BLaER1 treated with 17β-estradiol and CSF1 and Interleukin-3, amounts not matched to agents 10 nM and 100 nM (cell line): ENCODE data around the gene CYB561A3.
A peak's percentile ranks its signal among the peaks of the same experiment; 100 is the strongest.

Experiments used
- H3K27ac ChIP-seq, 11 experiments: shearing (Covaris generic); formaldehyde crosslinking; 2 replicates each; pipeline ENCODE4 v1.8.1; 2022
- H3K27me3 ChIP-seq, 11 experiments: shearing (Covaris generic); formaldehyde crosslinking; 2 replicates each; pipeline ENCODE4 v1.8.1; 2022
- H3K36me3 ChIP-seq, 11 experiments: shearing (Covaris generic); formaldehyde crosslinking; 2 replicates each; pipeline ENCODE4 v1.8.1; 2022
- H3K4me1 ChIP-seq, 10 experiments: shearing (Covaris generic); formaldehyde crosslinking; 2 replicates each; pipeline ENCODE4 v1.8.1; 2022
- H3K4me2 ChIP-seq, 11 experiments: shearing (Covaris generic); formaldehyde crosslinking; 2 replicates each; pipeline ENCODE4 v1.8.1; 2022
- H3K4me3 ChIP-seq, 10 experiments: shearing (Covaris generic); formaldehyde crosslinking; 2 replicates each; pipeline ENCODE4 v1.8.1; 2022
- H3K9ac ChIP-seq, 11 experiments: shearing (Covaris generic); formaldehyde crosslinking; 2 replicates each; pipeline ENCODE4 v1.8.1; 2022
- H3K9me3 ChIP-seq, 11 experiments: shearing (Covaris generic); formaldehyde crosslinking; replicated peaks in 1 of 11; 2 replicates each; pipeline ENCODE4 v1.8.1; 2022
- H4K20me1 ChIP-seq, 11 experiments: shearing (Covaris generic); formaldehyde crosslinking; 2 replicates each; pipeline ENCODE4 v1.8.1; 2022
- Cebpa-rat ChIP-seq, 11 experiments: shearing (Covaris generic); IDR thresholded peaks; 2 replicates each; pipeline ENCODE4 v1.8.1; 2022

CYB561A3 gene

GRCh38 chr11:61345954-61346843, 15.5 kb downstream of the CYB561A3 start:
- no peaks in the 10 kb centered on the region for H3K27me3 ChIP-seq
- peaks cover 33 to 74% (median 43%) of the 10 kb centered on the region in 11 experiments for H3K36me3 ChIP-seq
- peak overlapping the region in 6 of 11 experiments; percentile 1 to 62 (median 15); a peak in 6 of 22 replicates for H3K27ac ChIP-seq

GRCh38 chr11:61345170-61345610, 16.5 kb downstream of the CYB561A3 start:
- H3K27ac ChIP-seq, result peak overlapping the region in 6 of 11 experiments; percentile 3 to 62 (median 26); a peak in 5 of 22 replicates

More at GRCh38 chr11:61345954-61346843, 15.5 kb downstream of the CYB561A3 start:
- Histone ChIP-seq H3K9ac (peak overlapping the region in 5 of 11 experiments; percentile 7 to 31 (median 24); a peak in 3 of 22 replicates), H3K4me2 (peak overlapping the region in 5 of 11 experiments; percentile 31 to 79 (median 65); a peak in 11 of 22 replicates), H3K9me3 (no peaks in the 10 kb centered on the region), H3K4me1 (peaks cover 7 to 71% (median 31%) of the 10 kb centered on the region in 10 experiments; a peak in 17 of 20 replicates), H4K20me1 (peaks cover 0 to 7% (median 0%) of the 10 kb centered on the region in 11 experiments; a peak in 1 of 22 replicates), H3K4me3 (no peak overlapping the region)
- TF ChIP-seq Cebpa-rat (IDR thresholded peaks at IDR 0.05), result no peak

GRCh38 chr11:61343792-61344745, 17.6 kb downstream of the CYB561A3 start:
- TF ChIP-seq Cebpa-rat (IDR thresholded peaks at IDR 0.05), result no peak
- Histone ChIP-seq H3K27me3 (no peaks in the 10 kb centered on the region), H3K27ac (peak overlapping the region in 2 of 11 experiments; percentile 25 to 43; a peak in 2 of 22 replicates), H3K36me3 (peaks cover 13 to 60% (median 25%) of the 10 kb centered on the region in 11 experiments), H3K4me2 (no peak overlapping the region), H3K4me1 (peaks cover 7 to 70% (median 33%) of the 10 kb centered on the region in 10 experiments; a peak in 17 of 20 replicates), H3K9ac (peak overlapping the region in 1 of 11 experiments; percentile 7; a peak in 1 of 22 replicates), H3K4me3 (no peak overlapping the region), H3K9me3 (no peaks in the 10 kb centered on the region), H4K20me1 (peaks cover 0 to 7% (median 0%) of the 10 kb centered on the region in 11 experiments; a peak in 1 of 22 replicates)

More at GRCh38 chr11:61345170-61345610, 16.5 kb downstream of the CYB561A3 start:
- TF ChIP-seq Cebpa-rat (IDR thresholded peaks at IDR 0.05), result no peak
- Histone ChIP-seq H3K36me3 (peaks cover 25 to 65% (median 34%) of the 10 kb centered on the region in 11 experiments), H4K20me1 (peaks cover 0 to 7% (median 0%) of the 10 kb centered on the region in 11 experiments; a peak in 1 of 22 replicates), H3K9ac (peak overlapping the region in 4 of 11 experiments; percentile 2 to 30 (median 8); a peak in 4 of 22 replicates), H3K4me1 (peaks cover 7 to 73% (median 31%) of the 10 kb centered on the region in 10 experiments; a peak in 17 of 20 replicates), H3K9me3 (no peaks in the 10 kb centered on the region), H3K4me2 (peak overlapping the region in 2 of 11 experiments; percentile 23 to 79; a peak in 2 of 22 replicates), H3K27me3 (no peaks in the 10 kb centered on the region), H3K4me3 (no peak overlapping the region)

- no peaks in the 10 kb centered on the region for H3K27me3 ChIP-seq
- H3K4me2 ChIP-seq, result peak overlapping the region in 10 of 11 experiments; percentile 15 to 63 (median 54); a peak in 16 of 22 replicates
- peaks cover 0 to 7% (median 0%) of the 10 kb centered on the region in 11 experiments; a peak in 1 of 22 replicates for H4K20me1 ChIP-seq
- peaks cover 0 to 55% (median 11%) of the 10 kb centered on the region in 11 experiments; a peak in 10 of 22 replicates for H3K36me3 ChIP-seq
- H3K27ac ChIP-seq, result peak overlapping the region in 6 of 11 experiments; percentile 25 to 43 (median 41); a peak in 8 of 22 replicates
- peak overlapping the region in 5 of 11 experiments; percentile 15 to 27 (median 18); a peak in 4 of 22 replicates for H3K9ac ChIP-seq
- H3K4me3 ChIP-seq, result no peak overlapping the region
- TF ChIP-seq Cebpa-rat (IDR thresholded peaks at IDR 0.05), result peak in 3 of 11 experiments; percentile 10 to 44 (median 18); a peak in 1 of 22 replicates
- peaks cover 12 to 65% (median 30%) of the 10 kb centered on the region in 10 experiments; a peak in 18 of 20 replicates for H3K4me1 ChIP-seq
- no peaks in the 10 kb centered on the region for H3K9me3 ChIP-seq
Observed at GRCh38 chr11:61342207-61342803, 19.4 kb downstream of the CYB561A3 start.

- no peak overlapping the region for H3K4me3 ChIP-seq
- peaks cover 0 to 49% (median 10%) of the 10 kb centered on the region in 11 experiments; a peak in 9 of 22 replicates for H3K36me3 ChIP-seq
- no peaks in the 10 kb centered on the region for H3K9me3 ChIP-seq
- peak overlapping the region in 9 of 11 experiments; percentile 41 to 63 (median 58); a peak in 15 of 22 replicates for H3K4me2 ChIP-seq
- H4K20me1 ChIP-seq, result peaks cover 0 to 7% (median 0%) of the 10 kb centered on the region in 11 experiments; a peak in 1 of 22 replicates
- TF ChIP-seq Cebpa-rat (IDR thresholded peaks at IDR 0.05), result no peak
- peaks cover 14 to 63% (median 34%) of the 10 kb centered on the region in 10 experiments for H3K4me1 ChIP-seq
- peak overlapping the region in 4 of 11 experiments; percentile 25 to 43 (median 40); a peak in 5 of 22 replicates for H3K27ac ChIP-seq
- peak overlapping the region in 3 of 11 experiments; percentile 15 to 18 (median 16); a peak in 2 of 22 replicates for H3K9ac ChIP-seq
- no peaks in the 10 kb centered on the region for H3K27me3 ChIP-seq
Observed at GRCh38 chr11:61341706-61342105, 20.0 kb downstream of the CYB561A3 start.

GRCh38 chr11:61340979-61341378, 20.7 kb downstream of the CYB561A3 start:
- Histone ChIP-seq H4K20me1 (peaks cover 0 to under 1% (median 0%) of the 10 kb centered on the region in 11 experiments; a peak in 1 of 22 replicates), H3K9ac (no peak overlapping the region), H3K36me3 (peaks cover 0 to 42% (median 10%) of the 10 kb centered on the region in 11 experiments; a peak in 9 of 22 replicates), H3K4me2 (peak overlapping the region in 3 of 11 experiments; percentile 59 to 63 (median 63); a peak in 3 of 22 replicates), H3K4me3 (no peak overlapping the region), H3K27me3 (no peaks in the 10 kb centered on the region), H3K27ac (no peak overlapping the region), H3K4me1 (peaks cover 20 to 63% (median 37%) of the 10 kb centered on the region in 10 experiments), H3K9me3 (no peaks in the 10 kb centered on the region)
- TF ChIP-seq Cebpa-rat (IDR thresholded peaks at IDR 0.05), result no peak

- TF ChIP-seq Cebpa-rat (IDR thresholded peaks at IDR 0.05), result no peak
- H4K20me1 ChIP-seq, result no peaks in the 10 kb centered on the region
- peak overlapping the region in 1 of 11 experiments; percentile 6; a peak in 1 of 22 replicates for H3K4me2 ChIP-seq
- H3K27ac ChIP-seq, result no peak overlapping the region
- H3K4me3 ChIP-seq, result no peak overlapping the region
- H3K27me3 ChIP-seq, result no peaks in the 10 kb centered on the region
- peaks cover 0 to 31% (median 8%) of the 10 kb centered on the region in 11 experiments; a peak in 8 of 22 replicates for H3K36me3 ChIP-seq
- H3K9ac ChIP-seq, result peak overlapping the region in 1 of 11 experiments; percentile 4; a peak in 1 of 22 replicates
- H3K9me3 ChIP-seq, result no peaks in the 10 kb centered on the region
- peaks cover 32 to 67% (median 45%) of the 10 kb centered on the region in 10 experiments for H3K4me1 ChIP-seq
Observed at GRCh38 chr11:61339490-61339878, 22.2 kb downstream of the CYB561A3 start.
